Measurements from ENCODE around the gene FBXO21.
"Not testable (repeated sequence)": the region's sequence is repeated elsewhere in the genome, so short reads cannot be mapped to it uniquely, and the experiment has no call there.

Gene FBXO21

GRCh38 chr12:117207675-117208074 is 17.4 kb upstream of the FBXO21 start:
- DNase-seq = no peak

DNA sequence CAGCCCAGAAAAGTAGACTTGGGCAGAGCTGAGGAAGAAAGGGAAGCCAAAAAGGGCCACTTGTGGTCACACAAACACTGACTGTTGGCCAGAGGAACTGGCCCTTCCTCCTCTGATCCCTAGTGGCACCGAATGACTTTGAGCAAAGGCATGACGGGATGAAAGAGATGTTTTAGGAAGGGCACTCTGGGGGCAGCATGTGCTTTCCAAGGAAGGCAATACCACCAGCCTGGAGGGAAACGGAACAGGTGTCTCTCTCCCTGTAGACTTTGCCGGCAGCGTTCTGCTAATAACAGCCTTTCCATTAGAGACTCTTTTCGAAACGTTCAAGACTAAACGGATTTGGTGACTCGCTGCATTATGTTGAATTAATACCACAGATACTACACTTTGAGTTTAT is 12.3 kb upstream of the FBXO21 start:
- DNase-seq = no peak

DNA sequence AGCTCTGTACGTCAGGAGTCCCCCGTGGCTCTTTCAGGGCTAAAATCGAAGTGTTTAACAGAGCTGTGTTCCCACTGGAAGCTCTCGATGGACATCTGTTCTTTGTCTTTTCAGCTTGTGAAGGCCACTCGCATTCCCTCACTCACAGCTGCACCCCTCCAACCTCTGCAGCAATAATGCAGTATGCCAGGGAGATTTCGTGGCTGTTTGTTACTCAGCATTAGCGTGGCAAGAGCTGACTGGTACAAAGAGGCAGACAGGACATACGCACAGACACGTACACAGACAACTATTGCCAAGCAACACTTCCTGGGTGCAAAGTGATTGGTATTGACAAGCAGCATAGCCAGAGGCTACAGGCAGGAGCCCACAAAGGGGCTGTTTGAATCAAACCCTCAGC is 11.8 kb upstream of the FBXO21 start:
- DNase-seq = no peak

- not testable (repeated sequence) for DNase-seq
These were observed 9.9 kb upstream of the FBXO21 start for GRCh38 chr12:117199956-117200744.

GRCh38 chr12:117196334-117196733 is 6.1 kb upstream of the FBXO21 start:
- DNase-seq = not testable (repeated sequence)

- not testable (repeated sequence) for DNase-seq
These were observed 4.8 kb upstream of the FBXO21 start for GRCh38 chr12:117195027-117195426.

DNA sequence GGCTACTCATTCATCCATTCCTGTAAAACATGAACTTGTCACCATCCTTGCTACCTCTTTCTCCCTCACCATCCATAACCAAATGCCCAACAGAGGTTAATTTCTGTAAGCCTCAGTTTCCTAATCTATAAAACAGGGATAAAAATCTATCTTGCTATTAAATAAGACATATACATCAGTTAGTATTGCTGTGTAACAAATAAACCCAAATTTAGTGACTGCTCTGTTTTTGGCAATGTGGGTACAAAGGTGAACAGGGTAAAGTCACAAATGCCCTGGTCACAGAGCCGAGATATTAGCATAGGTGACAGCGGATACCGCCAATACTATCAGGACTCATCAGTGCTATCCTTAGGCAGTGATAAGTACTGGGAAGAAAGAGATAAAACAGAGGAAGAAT is 3.6 kb upstream of the FBXO21 start:
- DNase-seq = no peak

GRCh38 chr12:117192581-117192980 is 2.3 kb upstream of the FBXO21 start:
- DNase-seq = not testable (repeated sequence)

- DNase-seq = no peak
These were observed 1.8 kb upstream of the FBXO21 start for GRCh38 chr12:117192057-117192456.

DNA sequence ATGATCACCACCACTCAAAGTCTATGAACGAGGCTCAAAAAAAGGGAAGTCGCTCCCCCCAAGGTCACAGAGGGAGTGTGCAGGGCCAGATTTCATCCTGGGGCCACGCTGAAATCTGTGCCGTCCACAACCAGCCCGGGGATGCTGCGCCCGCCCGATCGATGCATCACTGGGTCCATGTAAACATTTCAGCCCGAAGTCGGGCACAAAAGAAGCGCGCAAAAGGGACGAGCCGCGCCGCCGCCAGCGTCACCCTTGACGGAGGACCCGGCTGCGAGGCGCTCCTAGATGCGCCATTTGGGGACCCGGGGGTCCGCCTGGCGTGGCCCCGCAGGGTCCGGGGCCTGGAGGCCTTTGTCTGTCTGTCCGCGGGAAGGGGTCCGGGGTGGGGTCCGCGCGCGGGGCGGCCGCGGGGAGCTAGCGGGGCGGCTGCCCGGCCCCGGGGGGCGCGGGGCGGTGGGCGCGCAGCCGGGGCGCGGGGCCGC is 503 bp downstream of the FBXO21 start:
- peak; percentile 79 for DNase-seq

- DNase-seq = peak; percentile 58
These were observed 1.1 kb downstream of the FBXO21 start for GRCh38 chr12:117188961-117189724.

- peak; percentile 15 for DNase-seq
These were observed 2.1 kb downstream of the FBXO21 start for GRCh38 chr12:117188121-117188665.

DNA sequence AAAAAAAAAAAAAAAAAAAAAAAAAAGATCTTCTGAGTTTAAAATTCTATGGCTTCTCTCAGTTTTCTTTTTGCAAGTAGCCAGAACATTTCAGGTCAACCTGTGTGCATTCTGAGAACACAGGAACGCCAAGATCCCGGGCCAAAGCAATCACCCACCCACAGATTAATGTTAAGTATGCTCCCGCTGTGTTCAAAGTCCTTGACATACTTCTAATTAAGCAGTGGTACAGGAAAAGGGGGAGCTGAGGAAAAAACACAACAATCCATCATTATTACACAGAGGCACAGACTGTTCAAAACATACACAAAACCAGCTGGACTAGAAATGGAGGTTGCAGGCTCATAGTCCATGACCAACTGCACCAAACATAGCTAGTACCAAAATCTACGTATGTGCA is 2.8 kb downstream of the FBXO21 start:
- no peak for DNase-seq

- no peak for DNase-seq
These were observed 7.4 kb downstream of the FBXO21 start for GRCh38 chr12:117182866-117183265.

GRCh38 chr12:117181468-117181843 is 8.8 kb downstream of the FBXO21 start:
- DNase-seq = not testable (repeated sequence)

- DNase-seq = no peak
These were observed 9.4 kb downstream of the FBXO21 start for GRCh38 chr12:117180758-117181467.

GRCh38 chr12:117178745-117179144 is 11.5 kb downstream of the FBXO21 start:
- no peak for DNase-seq

GRCh38 chr12:117178301-117178700 is 12.0 kb downstream of the FBXO21 start:
- no peak for DNase-seq

- DNase-seq = no peak
These were observed 18.1 kb downstream of the FBXO21 start for GRCh38 chr12:117172168-117172567.

DNA sequence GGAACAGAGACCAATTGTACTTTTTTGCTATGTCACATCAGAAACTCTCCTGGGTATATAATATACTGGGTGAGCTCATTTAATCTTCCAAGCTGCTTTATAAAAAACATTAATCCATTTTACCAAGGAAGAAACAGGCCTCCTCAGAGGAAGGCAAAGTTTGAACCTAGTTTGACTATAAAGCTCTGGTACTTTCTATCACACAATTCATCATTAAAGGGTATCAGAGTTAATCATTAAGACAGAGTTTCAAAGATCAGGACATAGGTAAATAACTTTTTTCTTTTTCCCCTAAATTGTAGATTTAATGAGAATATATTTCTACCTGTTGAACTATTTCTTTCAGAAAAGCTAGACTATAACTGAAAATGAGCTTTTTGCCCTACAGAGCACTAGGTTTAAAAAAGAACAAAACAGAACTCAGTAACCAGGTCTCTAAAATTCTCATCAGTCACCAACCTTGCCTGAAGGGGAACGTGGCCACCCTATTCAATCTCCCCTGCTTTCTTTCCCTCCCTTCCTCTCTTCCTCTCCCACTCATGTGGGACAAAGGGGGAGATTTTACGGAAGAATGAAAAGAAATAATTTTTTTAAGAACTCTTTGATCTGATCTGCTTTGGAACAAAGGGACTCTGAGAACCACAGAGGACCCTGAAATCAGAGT is 18.6 kb downstream of the FBXO21 start:
- no peak for DNase-seq

- no peak for DNase-seq
These were observed 20.7 kb downstream of the FBXO21 start for GRCh38 chr12:117169548-117169947.

DNA sequence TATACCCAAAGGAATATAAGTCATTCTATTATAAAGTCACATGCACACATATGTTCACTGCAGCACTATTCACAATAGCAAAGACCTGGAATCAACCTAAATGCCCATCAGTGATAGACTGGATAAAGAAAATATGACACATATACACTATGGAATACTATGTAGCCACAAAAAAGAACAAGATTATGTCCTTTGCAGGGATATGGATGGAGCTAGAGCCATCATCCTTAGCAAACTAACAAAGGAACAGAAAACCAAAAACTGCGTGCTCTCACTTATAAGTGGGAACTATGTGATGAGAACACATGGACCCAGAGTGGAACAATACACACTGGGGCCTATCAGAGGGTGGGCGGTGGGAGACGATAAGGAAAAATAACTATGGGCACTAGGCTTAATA is 21.3 kb downstream of the FBXO21 start:
- no peak for DNase-seq
